HepG2 (cell line): ENCODE measurements around the gene KLHL17. TPM values are rescaled to one million over a fixed set of nuclear protein-coding genes. Genes with fewer than 3 reads are reported as not detected.

ENCODE experiments used
- CEBPB ChIP-seq: IDR thresholded peaks from 2 replicates; pipeline ENCODE4 v1.6.1; 2011; ENCODE audit warnings: low read depth, low read length, improper control_type of control experiment, borderline replicate concordance
- CEBPZ ChIP-seq: IDR thresholded peaks from 2 replicates; pipeline ENCODE4 v1.6.1; 2012; ENCODE audit warnings: low read length, improper control_type of control experiment
- EEA1 ChIP-seq: sonication (generic); formaldehyde crosslinking; IDR thresholded peaks from 2 replicates; pipeline ENCODE4 v1.5.1; 2020; ENCODE audit warnings: mild to moderate bottlenecking, missing genetic modification reagents, borderline replicate concordance
- EED ChIP-seq: sonication (generic); formaldehyde crosslinking; IDR thresholded peaks from 2 replicates; pipeline ENCODE4 v1.5.0; 2020; ENCODE audit warnings: mild to moderate bottlenecking, missing genetic modification reagents
- GLI4 ChIP-seq: sonication (generic); formaldehyde crosslinking; IDR thresholded peaks from 2 replicates; pipeline ENCODE4 v1.5.1; 2020; ENCODE audit warnings: missing genetic modification reagents, mild to moderate bottlenecking, moderate library complexity, borderline replicate concordance
- GMEB1 ChIP-seq: sonication (generic); formaldehyde crosslinking; IDR thresholded peaks from 2 replicates; pipeline ENCODE4 v1.5.1; 2020; ENCODE audit warnings: missing genetic modification reagents, mild to moderate bottlenecking, borderline replicate concordance
- HMGXB4 ChIP-seq, 2 experiments: sonication (generic) in 1 of 2; formaldehyde crosslinking in 1 of 2; IDR thresholded peaks; 2 replicates each; pipeline versions ENCODE4 v1.4.0 to v1.6.1; 2018 to 2020; ENCODE audit warnings: missing genetic modification reagents in 2 of 2, borderline replicate concordance in 1 of 2, low read depth in 1 of 2, mild to moderate bottlenecking in 1 of 2, missing biosample characterization in 1 of 2
- IRF2 ChIP-seq: IDR thresholded peaks from 2 replicates; pipeline ENCODE4 v1.6.1; 2018; ENCODE audit warnings: missing genetic modification reagents, missing compliant biosample characterization
- NCOA1 ChIP-seq: sonication (generic); formaldehyde crosslinking; IDR thresholded peaks from 2 replicates; pipeline ENCODE4 v1.9.0; 2021; ENCODE audit warnings: missing genetic modification reagents
- PTBP1 ChIP-seq: fragments of 200-400 bp; formaldehyde crosslinking; IDR thresholded peaks from 2 replicates; pipeline ENCODE4 v1.6.1; 2018; ENCODE audit warnings: low read length, low read depth; ENCODE audit not compliant: poor library complexity, severe bottlenecking
- RARG ChIP-seq: sonication (generic); formaldehyde crosslinking; IDR thresholded peaks from 2 replicates; pipeline ENCODE4 v1.4.0; 2020; ENCODE audit warnings: low read depth, mild to moderate bottlenecking, missing genetic modification reagents
- RFX5 ChIP-seq: IDR thresholded peaks from 2 replicates; pipeline ENCODE4 v1.6.1; 2011; ENCODE audit warnings: low read depth, low read length, improper control_type of control experiment
- RNF2 ChIP-seq: fragments of 450-650 bp; conservative IDR thresholded peaks from 2 replicates; pipeline ENCODE4 v1.6.1; 2016; ENCODE audit warnings: low read depth
- SMAD1 ChIP-seq: sonication (generic); formaldehyde crosslinking; IDR thresholded peaks from 2 replicates; pipeline ENCODE4 v1.4.0; 2020; ENCODE audit warnings: missing genetic modification reagents, low read depth, mild to moderate bottlenecking, borderline replicate concordance
- SUZ12 ChIP-seq: fragments of 150-350 bp; IDR thresholded peaks from 2 replicates; pipeline ENCODE4 v1.6.1; 2014; ENCODE audit warnings: low read depth, low read length
- ZBTB3 ChIP-seq: sonication (generic); formaldehyde crosslinking; IDR thresholded peaks from 2 replicates; pipeline ENCODE4 v1.4.0; 2020; ENCODE audit warnings: low read depth, mild to moderate bottlenecking, moderate library complexity, missing genetic modification reagents, borderline replicate concordance
- ZNF136 ChIP-seq: sonication (generic); formaldehyde crosslinking; IDR thresholded peaks from 2 replicates; pipeline ENCODE4 v1.8.1; 2022; ENCODE audit warnings: low read depth, mild to moderate bottlenecking, moderate library complexity, missing genetic modification reagents
- ZNF335 ChIP-seq: sonication (generic); formaldehyde crosslinking; IDR thresholded peaks from 2 replicates; pipeline ENCODE4 v1.4.0; 2020; ENCODE audit warnings: missing genetic modification reagents
- ZNF33A ChIP-seq: sonication (generic); formaldehyde crosslinking; IDR thresholded peaks from 2 replicates; pipeline ENCODE4 v1.5.1; 2020; ENCODE audit warnings: missing genetic modification reagents, mild to moderate bottlenecking, moderate library complexity, borderline replicate concordance
- ZNF567 ChIP-seq: sonication (generic); formaldehyde crosslinking; IDR thresholded peaks from 2 replicates; pipeline ENCODE4 v1.8.1; 2023; ENCODE audit warnings: mild to moderate bottlenecking, missing genetic modification reagents, borderline replicate concordance
- ZNF766 ChIP-seq: sonication (generic); formaldehyde crosslinking; IDR thresholded peaks from 2 replicates; pipeline ENCODE4 v1.5.0; 2020; ENCODE audit warnings: missing genetic modification reagents, borderline replicate concordance
- ZNF784 ChIP-seq: sonication (generic); formaldehyde crosslinking; IDR thresholded peaks from 2 replicates; pipeline ENCODE4 v1.5.1; 2020; ENCODE audit warnings: missing genetic modification reagents, mild to moderate bottlenecking, borderline replicate concordance
- polyA plus RNA-seq, 8 experiments: library from polyadenylated mRNA; depleted of rRNA in 3 of 8; stranded (reverse) in 7 of 8; unstranded in 1 of 8; fragments of >200 nt; fragmentation: Illumina TruSeq in 4 of 8; extraction: Trizol in 4 of 8; gene quantifications; 2 replicates each; pipeline versions ENCODE4 v1.2.1 to v1.2.3, GENCODE V29; 2011 to 2016; ENCODE audit warnings: low read depth in 4 of 8, missing spikeins in 1 of 8, mixed read lengths in 1 of 8; ENCODE audit not compliant: insufficient read depth in 1 of 8
- total RNA-seq, 5 experiments: library from RNA; depleted of rRNA; stranded (reverse); fragments of >200 nt; fragmentation: Illumina TruSeq; extraction: Trizol; gene quantifications; 2 replicates each; pipeline ENCODE4 v1.2.3, GENCODE V29; 2016; ENCODE audit warnings: low read depth in 1 of 5

Gene KLHL17
- total and polyA plus RNA-seq, 2 of the 13 experiments (the other 11 are each of a cell fraction or from before 2014, with no cell fraction given), result 9.3 to 24.7 TPM

- TF ChIP-seq ZNF136 (CRISPR knock-in tag), result no peak
- TF ChIP-seq HMGXB4 (CRISPR knock-in tag; IDR thresholded peaks at IDR 0.05; ENCODE audit: borderline replicate concordance in 1 of 2, low read depth in 1 of 2), result no peak
- TF ChIP-seq ZBTB3, result no peak
- no peak for TF ChIP-seq GMEB1 (CRISPR knock-in tag)
- no peak for TF ChIP-seq ZNF784 (CRISPR knock-in tag)
- TF ChIP-seq IRF2, result no peak; the same call in 1 of the 2 replicates
- no peak for TF ChIP-seq NCOA1 (CRISPR knock-in tag)
- TF ChIP-seq ZNF335 (CRISPR knock-in tag), result no peak
- TF ChIP-seq RNF2, result no peak
- TF ChIP-seq EEA1 (CRISPR knock-in tag), result no peak
- TF ChIP-seq SUZ12, result no peak; the same call in 1 of the 2 replicates
- TF ChIP-seq RARG (CRISPR knock-in tag), result no peak
- TF ChIP-seq ZNF766, result no peak
- peak; percentile 84; the same call in 1 of the 2 replicates for TF ChIP-seq EED (CRISPR knock-in tag)
- no peak for TF ChIP-seq PTBP1
- no peak for TF ChIP-seq CEBPB
- TF ChIP-seq CEBPZ, result no peak
- no peak for TF ChIP-seq GLI4 (CRISPR knock-in tag)
- 0 out of 2 replicates have a peak, but pooled peaks have one; percentile 47 for TF ChIP-seq SMAD1 (CRISPR knock-in tag)
- no peak for TF ChIP-seq ZNF567 (CRISPR knock-in tag)
- TF ChIP-seq RFX5, result no peak
- no peak for TF ChIP-seq ZNF33A (CRISPR knock-in tag)
Measured at GRCh38 chr1:966704-967300, 6.4 kb downstream of the KLHL17 start (continued).
